HepG2 (cell line): ENCODE measurements around the gene VPS13D. TPM values are rescaled to one million over a fixed set of nuclear protein-coding genes. Genes with fewer than 3 reads are reported as not detected.

Experiments
- ATAC-seq: fragments of 200-7000 bp; cut with Tn5 transposase; 3 replicates; pipeline ENCODE4 v1.9.1; 2020; ENCODE audit warnings: mild to moderate bottlenecking, moderate library complexity
- BruUV-seq: library from RNA; stranded (reverse); fragments of 400-500 nt; replicated peaks from 2 replicates; lab custom pipeline; 2021; lab: Mats Ljungman, UMichigan
- CTCF ChIA-PET: fragments of 300-600 bp; formaldehyde crosslinking; extraction: SDS; loops from one replicate; lab custom pipeline; 2021; ENCODE audit warnings: low total read pairs, inconsistent platforms, low intra/inter-chr PET ratio; lab: Yijun Ruan, JAX
- POLR2A ChIA-PET: fragments of 350-600 bp; sonication (Branson Sonifier 250); formaldehyde crosslinking; loops from one replicate; lab custom pipeline; 2020; ENCODE audit warnings: antibody characterized with exemption, inconsistent platforms; lab: Yijun Ruan, JAX
- DNase-seq: peaks from one replicate; pipeline ENCODE4 v3.0.0-alpha.2; 2015; ENCODE audit warnings: low spot score
- FAIRE-seq: peaks from 3 replicates; lab custom pipeline; 2011; peaks lifted over from hg19 to GRCh38; lab: Jason Lieb, UNC
- H2AFZ ChIP-seq: one replicate; pipeline ENCODE4 v1.6.1; 2011; ENCODE audit warnings: low read length, inconsistent platforms
- H3K27ac ChIP-seq: fragments of 300-600 bp; 3 replicates; pipeline ENCODE4 v1.8.0; 2011; ENCODE audit warnings: mixed run types, mild to moderate bottlenecking, mixed read lengths, low read length, inconsistent platforms; ENCODE audit not compliant: insufficient read depth; ENCODE audit errors: extremely low read length
- H3K27me3 ChIP-seq, 2 experiments: fragments of 200-600 bp in 1 of 2; 2 replicates in 1 of 2; 3 replicates in 1 of 2; pipeline versions ENCODE4 v1.6.0 to v1.8.0; 2011; ENCODE audit warnings: low read length in 2 of 2, mild to moderate bottlenecking in 2 of 2, moderate library complexity in 2 of 2, inconsistent platforms in 1 of 2; ENCODE audit not compliant: insufficient read depth in 2 of 2, control insufficient read depth in 1 of 2
- H3K36me3 ChIP-seq, 2 experiments: fragments of 200-600 bp in 1 of 2; replicated peaks in 1 of 2; 2 replicates in 1 of 2; 3 replicates in 1 of 2; pipeline versions ENCODE4 v1.5.1 to v1.8.0; 2011; ENCODE audit warnings: low read length in 2 of 2, inconsistent platforms in 1 of 2; ENCODE audit not compliant: insufficient read depth in 2 of 2, control insufficient read depth in 1 of 2
- H3K4me1 ChIP-seq: 2 replicates; pipeline ENCODE4 v1.5.1; 2012; ENCODE audit warnings: low read length, inconsistent platforms; ENCODE audit not compliant: insufficient read depth
- H3K4me2 ChIP-seq: 2 replicates; pipeline ENCODE4 v1.6.0; 2011; ENCODE audit warnings: low read depth, low read length, inconsistent platforms
- H3K4me3 ChIP-seq, 3 experiments: fragments of 200-600 bp in 1 of 3; sonication (generic), shearing (Covaris generic) in 1 of 3; replicated peaks in 1 of 3; 2 replicates each; pipeline ENCODE4 v1.5.1; 2011 to 2016; ENCODE audit warnings: low read length in 3 of 3, inconsistent platforms in 2 of 3, low read depth in 2 of 3, mild to moderate bottlenecking in 2 of 3, control low read depth in 1 of 3, mixed read lengths in 1 of 3; ENCODE audit not compliant: insufficient read depth in 1 of 3
- H3K79me2 ChIP-seq: one replicate; pipeline ENCODE4 v1.6.1; 2011; ENCODE audit warnings: low read length, inconsistent platforms; ENCODE audit not compliant: insufficient read depth
- H3K9ac ChIP-seq: 2 replicates; pipeline ENCODE4 v1.6.0; 2011; ENCODE audit warnings: mild to moderate bottlenecking, low read depth, low read length, inconsistent platforms; ENCODE audit not compliant: insufficient read depth
- H3K9me3 ChIP-seq: 2 replicates; pipeline ENCODE4 v1.5.1; 2012; ENCODE audit warnings: mild to moderate bottlenecking, low read length
- H4K20me1 ChIP-seq: 2 replicates; pipeline ENCODE4 v1.6.0; 2011; ENCODE audit warnings: inconsistent platforms, mild to moderate bottlenecking, low read length, moderate library complexity; ENCODE audit not compliant: insufficient read depth
- PAX8 ChIP-seq: sonication (generic); formaldehyde crosslinking; IDR thresholded peaks from 2 replicates; pipeline ENCODE4 v1.8.0; 2022; ENCODE audit warnings: mild to moderate bottlenecking, missing genetic modification reagents, borderline replicate concordance
- REPIN1 ChIP-seq: sonication (generic); formaldehyde crosslinking; IDR thresholded peaks from 2 replicates; pipeline ENCODE4 v1.8.0; 2022; ENCODE audit warnings: missing genetic modification reagents, low read depth, mild to moderate bottlenecking, borderline replicate concordance
- SRSF9 ChIP-seq: fragments of 200-400 bp; formaldehyde crosslinking; IDR thresholded peaks from 2 replicates; pipeline ENCODE4 v1.6.1; 2018; ENCODE audit warnings: borderline replicate concordance, mild to moderate bottlenecking, low read depth, low read length; ENCODE audit not compliant: insufficient read depth, poor library complexity, severe bottlenecking
- SYNCRIP ChIP-seq: fragments of 200-400 bp; formaldehyde crosslinking; IDR thresholded peaks from 2 replicates; pipeline ENCODE4 v1.6.1; 2018; ENCODE audit warnings: mild to moderate bottlenecking, low read depth, low read length; ENCODE audit not compliant: insufficient read depth
- ZFP36L2 ChIP-seq: sonication (generic); formaldehyde crosslinking; IDR thresholded peaks from 2 replicates; pipeline ENCODE4 v1.4.0; 2020; ENCODE audit warnings: missing genetic modification reagents
- ZNF280B ChIP-seq: sonication (generic); formaldehyde crosslinking; IDR thresholded peaks from 2 replicates; pipeline ENCODE4 v1.5.0; 2020; ENCODE audit warnings: missing genetic modification reagents, mild to moderate bottlenecking, borderline replicate concordance
- ZNF577 ChIP-seq: sonication (generic); formaldehyde crosslinking; IDR thresholded peaks from 2 replicates; pipeline ENCODE4 v1.4.0; 2020; ENCODE audit warnings: mild to moderate bottlenecking, low read depth, missing genetic modification reagents, borderline replicate concordance
- ZNF761 ChIP-seq: sonication (generic); formaldehyde crosslinking; conservative IDR thresholded peaks from 2 replicates; pipeline ENCODE4 v1.4.0; 2020; ENCODE audit warnings: mild to moderate bottlenecking, missing genetic modification reagents
- WGBS: methylation state at CpG from one replicate; pipeline ENCODE4 v1.1.6; 2017; ENCODE audit warnings: low lambda C conversion rate; 5-methylcytosine and 5-hydroxymethylcytosine counted together
- in situ Hi-C: cut with HindIII; loops from 2 replicates; pipeline ENCODE4 v1.10.0; 2017; ENCODE audit warnings: low pct_unique_long_range_greater_than_20kb; ENCODE audit not compliant: extremely low pct_ligation_motif_present
- intact Hi-C: fragments of 100-400 bp; cut with micrococcal nuclease; formaldehyde crosslinking; loops from one replicate; pipeline ENCODE4 v1.10.0; 2022; ENCODE audit not compliant: unreplicated experiment
- polyA plus RNA-seq, 8 experiments: library from polyadenylated mRNA; depleted of rRNA in 3 of 8; stranded (reverse) in 7 of 8; unstranded in 1 of 8; fragments of >200 nt; fragmentation: Illumina TruSeq in 4 of 8; extraction: Trizol in 4 of 8; gene quantifications; 2 replicates each; pipeline versions ENCODE4 v1.2.1 to v1.2.3, GENCODE V29; 2011 to 2016; ENCODE audit warnings: low read depth in 4 of 8, missing spikeins in 1 of 8, mixed read lengths in 1 of 8; ENCODE audit not compliant: insufficient read depth in 1 of 8
- total RNA-seq, 5 experiments: library from RNA; depleted of rRNA; stranded (reverse); fragments of >200 nt; fragmentation: Illumina TruSeq; extraction: Trizol; gene quantifications; 2 replicates each; pipeline ENCODE4 v1.2.3, GENCODE V29; 2016; ENCODE audit warnings: low read depth in 1 of 5

The VPS13D gene
- total and polyA plus RNA-seq, 2 of the 13 experiments (the other 11 are each of a cell fraction or from before 2014, with no cell fraction given), result 8.6 to 13.9 TPM

GRCh38 chr1:12284486-12284885 is 54.7 kb downstream of the VPS13D start:
- Histone ChIP-seq H3K4me2 (no peak overlapping the region), H3K9ac (no peak overlapping the region), H3K27me3 (no peaks in the 10 kb centered on the region), H3K4me3 (no peak overlapping the region), H3K9me3 (no peaks in the 10 kb centered on the region), H3K27ac (no peak overlapping the region), H2AFZ (no peak overlapping the region), H4K20me1 (no peaks in the 10 kb centered on the region), H3K36me3 (peaks cover 3 to 32% of the 10 kb centered on the region in 2 experiments), H3K79me2 (no peaks in the 10 kb centered on the region), H3K4me1 (no peaks in the 10 kb centered on the region)
- BruUV-seq, result no TSS peak
- ChIA-PET POLR2A (no interaction called here), CTCF (no interaction called here)
- WGBS, result 95% methylated on average over 4 of the region's 5 CpGs
- in situ Hi-C loops (no loop called here), intact Hi-C loops (no loop called here)
- no peak for ATAC-seq
- TF ChIP-seq PAX8 (CRISPR knock-in tag) (no peak), SYNCRIP (no peak), ZNF577 (CRISPR knock-in tag) (no peak), REPIN1 (no peak), ZNF761 (CRISPR knock-in tag) (no peak), ZNF280B (CRISPR knock-in tag) (no peak)
- no peak for DNase-seq
- no peak for FAIRE-seq

DNA sequence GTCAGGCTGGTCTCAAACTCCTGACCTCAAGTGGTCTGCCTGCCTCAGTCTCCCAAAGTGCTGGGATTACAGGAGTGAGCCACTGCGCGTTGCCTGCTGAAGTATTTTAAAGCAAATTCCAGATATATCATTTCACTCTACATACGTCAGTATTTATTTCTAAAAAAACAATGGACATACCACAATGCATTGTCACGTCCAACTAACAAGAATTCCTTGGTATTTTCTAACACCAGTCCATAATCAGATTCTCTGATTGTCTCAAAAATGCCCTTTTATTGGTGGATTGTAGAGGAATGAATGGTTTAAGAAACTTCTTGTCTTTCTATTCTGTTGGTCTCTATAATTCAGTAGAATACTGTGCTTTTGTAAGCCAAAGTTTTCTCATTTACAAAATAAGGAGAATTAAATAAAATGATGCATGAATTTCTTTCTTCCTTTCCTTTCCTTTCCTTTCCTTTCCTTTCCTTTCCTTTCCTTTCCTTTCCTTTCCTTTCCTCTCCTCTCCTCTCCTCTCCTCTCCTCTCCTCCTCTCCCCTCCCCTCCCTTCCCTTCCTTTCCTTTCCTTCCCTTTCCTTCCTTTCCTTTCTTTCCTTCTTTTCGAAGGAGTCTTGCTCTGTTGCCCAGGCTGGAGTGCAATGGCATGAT is 55.8 kb downstream of the VPS13D start:
- no peaks in the 10 kb centered on the region for H3K27me3 ChIP-seq
- ATAC-seq (no peak), FAIRE-seq (no peak), DNase-seq (no peak)
- ChIA-PET POLR2A (no interaction called here), CTCF (no interaction called here)
- no peaks in the 10 kb centered on the region for H3K4me1 ChIP-seq
- H2AFZ ChIP-seq, result no peak overlapping the region
- no peaks in the 10 kb centered on the region for H3K9me3 ChIP-seq
- intact Hi-C loops, result no loop called here
- WGBS, result 96% methylated on average over 5 of the region's 5 CpGs
- no peak overlapping the region for H3K9ac ChIP-seq
- TF ChIP-seq ZFP36L2 (CRISPR knock-in tag), result no peak
- peak; percentile 27 for TF ChIP-seq SRSF9
- no peak overlapping the region for H3K4me2 ChIP-seq
- in situ Hi-C loops, result no loop called here
- peaks cover 3 to 32% of the 10 kb centered on the region in 2 experiments for H3K36me3 ChIP-seq
- H3K27ac ChIP-seq, result no peak overlapping the region
- H3K79me2 ChIP-seq, result no peaks in the 10 kb centered on the region
- H4K20me1 ChIP-seq, result no peaks in the 10 kb centered on the region
- H3K4me3 ChIP-seq, result no peak overlapping the region
- BruUV-seq, result no TSS peak
